DMS153 (cell line): ENCODE results near the gene EMC7.
"Not testable (repeated sequence)": the region's sequence is repeated elsewhere in the genome, so short reads cannot be mapped to it uniquely, and the experiment has no call there.

ENCODE experiments used
- DNase-seq: peaks from one replicate; lab custom pipeline; 2025; lab: John Stamatoyannopoulos, UW

EMC7 gene

DNA sequence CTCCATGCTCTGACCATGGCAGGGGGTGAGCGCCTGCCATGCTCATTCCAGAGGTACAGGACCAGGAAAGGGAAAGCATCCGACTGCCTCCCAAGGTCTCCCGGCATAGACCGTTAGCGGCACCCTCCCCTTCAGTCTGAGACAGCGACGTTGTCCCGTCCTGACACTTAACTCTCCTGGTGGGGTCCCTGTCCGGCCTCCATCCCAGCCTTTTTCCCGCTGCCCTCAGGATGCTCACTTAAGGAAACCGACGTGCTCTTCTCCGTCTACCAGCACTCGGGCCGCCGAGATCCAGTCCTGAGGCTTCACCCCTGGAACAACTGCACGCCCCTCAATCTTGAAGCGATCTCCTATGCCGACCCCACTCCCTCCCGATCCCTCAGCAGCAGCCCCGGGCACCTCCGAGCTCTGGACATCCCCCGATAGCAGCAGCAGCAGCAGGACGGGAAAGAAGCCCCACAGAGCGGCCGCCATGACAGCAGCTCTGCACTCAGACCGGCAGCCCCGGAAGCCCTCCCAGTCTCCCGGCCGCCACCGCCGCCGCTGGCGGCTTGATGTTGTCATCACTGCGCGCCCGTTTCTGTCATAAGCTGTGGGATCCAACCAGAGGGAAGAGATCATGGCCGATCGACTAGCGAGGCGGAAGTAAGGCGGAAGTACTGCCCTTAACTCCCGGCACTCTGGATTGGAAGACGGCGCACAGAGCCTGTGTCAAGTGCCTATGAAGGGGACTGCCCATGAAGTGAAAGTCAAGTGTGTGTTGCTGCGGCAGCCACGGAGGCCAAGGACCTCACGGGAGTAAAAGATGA, at the start of gene EMC7, which contains the start of gene PGBD4:
TSS of gene EMC7 (minus strand) at position 497 of the 809 bp plus-strand sequence. CDS start at position 474, 23 bp downstream.
TSS of gene PGBD4 (plus strand) at position 718 of the 809 bp plus-strand sequence. CDS start 449 bp downstream, outside the sequence.
- peak; percentile 90 for DNase-seq

DNA sequence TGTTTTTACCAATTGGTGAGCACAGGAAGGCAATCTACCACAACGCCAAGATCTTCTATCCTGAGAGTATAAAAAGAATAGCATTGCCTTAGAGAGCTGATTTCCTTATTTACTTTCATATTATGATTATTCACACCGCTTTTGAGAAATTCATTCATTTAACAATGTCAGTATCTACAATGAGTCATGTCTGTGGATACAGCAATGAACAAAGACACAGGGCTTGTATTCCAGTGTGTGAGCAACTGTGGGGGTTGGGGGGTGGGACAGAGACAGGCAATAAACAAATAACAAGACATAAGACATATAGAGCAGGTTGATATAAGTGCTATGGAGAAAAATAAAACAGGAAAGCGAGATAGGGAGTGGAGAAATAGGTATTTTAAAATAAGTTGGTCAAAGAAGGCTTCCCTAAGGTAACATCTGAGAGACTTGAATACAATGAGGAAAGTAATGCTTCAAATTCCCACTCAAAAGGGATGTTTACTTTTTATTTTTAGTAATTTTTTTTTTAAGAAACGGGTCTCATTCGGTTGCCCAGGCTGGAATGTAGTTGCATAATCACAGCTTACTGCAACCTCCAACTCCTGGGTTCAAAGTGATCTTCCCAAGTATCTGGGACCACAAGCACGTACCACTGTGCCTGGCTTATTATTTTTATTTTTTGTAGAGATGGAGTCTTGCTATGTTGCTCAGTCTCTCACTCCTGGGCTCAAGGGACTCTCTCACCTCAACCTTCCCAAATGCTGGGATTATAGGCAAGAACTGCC, 45.9 kb upstream of the EMC7 start:
- no peak for DNase-seq

DNA sequence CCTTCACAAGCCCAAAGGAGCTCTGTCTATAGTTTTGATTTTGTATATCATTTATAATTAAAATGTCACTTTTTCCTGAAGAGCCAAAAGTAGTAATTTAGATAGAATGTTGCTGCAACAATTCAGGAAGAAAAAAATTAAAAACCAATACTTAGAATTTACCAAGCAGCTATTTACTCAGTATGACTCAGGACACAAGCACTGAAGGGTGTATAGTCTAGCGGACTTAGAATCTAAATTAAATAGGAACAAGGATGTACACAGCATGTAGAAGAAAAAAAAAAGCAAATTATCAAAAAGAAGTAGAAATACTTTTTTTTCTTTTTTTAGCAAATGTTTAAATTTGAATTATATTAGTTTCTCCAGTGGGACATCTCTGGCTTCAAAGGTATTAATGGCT, 31.8 kb upstream of the EMC7 start:
- DNase-seq: no peak

DNA sequence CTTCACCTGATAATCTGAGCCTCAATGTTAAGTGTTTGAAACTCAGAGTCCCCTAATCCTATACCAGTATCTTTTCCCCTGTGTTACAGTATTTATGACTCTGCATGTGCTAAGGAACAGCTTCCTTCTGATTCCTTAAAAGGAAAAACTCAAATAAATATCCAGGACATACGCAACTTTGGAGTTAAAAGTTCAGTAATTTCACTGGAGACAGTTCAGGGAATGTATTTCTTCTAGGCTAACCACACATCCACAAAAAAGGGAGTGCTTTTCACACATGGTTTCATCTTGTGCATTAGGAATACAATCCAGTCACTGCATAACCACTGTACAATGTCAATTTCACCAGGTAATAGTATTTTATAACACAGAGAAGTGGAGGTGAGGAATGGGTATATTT, 31.2 kb upstream of the EMC7 start:
- DNase-seq: no peak

DNA sequence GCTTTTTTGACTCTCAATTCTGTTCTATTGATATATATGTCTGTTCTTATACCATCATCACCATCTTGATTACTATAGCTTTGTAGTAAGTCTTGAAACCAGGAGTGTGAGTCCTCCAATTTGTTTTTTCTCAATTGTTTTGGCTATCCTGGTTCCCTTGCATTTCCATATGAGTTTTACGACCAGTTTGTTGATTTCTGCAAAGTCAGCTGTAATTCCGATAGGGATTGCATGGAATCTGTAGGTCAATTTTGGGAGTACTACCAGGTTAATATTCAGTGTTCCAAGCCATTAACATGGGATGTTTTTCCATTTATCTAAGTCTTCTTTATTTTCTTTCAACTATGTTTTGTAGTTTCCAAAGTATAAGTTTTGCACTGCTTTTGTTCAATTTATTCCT, 27.2 kb upstream of the EMC7 start:
- DNase-seq: no peak

DNA sequence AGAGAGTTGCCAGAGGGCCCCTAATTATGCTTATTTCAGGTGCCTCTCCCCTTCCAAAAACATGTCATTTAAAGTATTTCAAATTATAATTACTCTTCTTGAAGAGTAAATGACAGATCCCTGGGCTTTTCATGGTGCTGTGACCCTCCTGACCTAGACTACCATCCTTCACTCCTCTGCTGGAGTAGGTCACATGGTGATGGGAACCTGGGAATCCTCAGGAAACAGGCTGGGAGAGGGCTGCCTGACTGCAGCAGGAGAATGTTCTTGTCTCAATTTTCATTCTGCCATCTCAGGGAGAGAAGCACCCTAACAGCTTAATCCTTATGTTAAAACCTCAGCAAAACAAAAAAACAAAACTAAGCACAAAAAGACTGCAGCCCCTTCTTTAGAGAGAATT, 24.9 kb upstream of the EMC7 start:
- DNase-seq: no peak

DNA sequence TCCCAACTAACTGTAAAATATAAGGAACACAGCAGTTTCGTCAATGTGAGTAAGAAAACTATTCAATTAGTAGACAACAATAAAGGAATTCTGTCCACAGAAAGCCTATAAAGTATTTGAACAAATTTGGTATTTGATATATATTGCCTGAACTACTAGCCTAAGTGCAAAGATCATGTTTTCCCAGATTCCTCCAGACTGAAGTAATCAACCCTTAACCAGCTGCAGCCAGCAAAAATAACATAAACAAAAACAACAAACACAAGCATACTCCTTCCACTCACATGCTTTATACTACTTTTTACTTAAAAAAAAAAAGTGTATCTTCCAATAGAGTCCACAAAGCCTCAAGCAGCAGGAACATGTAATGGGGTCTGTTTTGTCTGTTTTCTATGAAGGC, 24.3 kb upstream of the EMC7 start:
- DNase-seq: no peak

DNA sequence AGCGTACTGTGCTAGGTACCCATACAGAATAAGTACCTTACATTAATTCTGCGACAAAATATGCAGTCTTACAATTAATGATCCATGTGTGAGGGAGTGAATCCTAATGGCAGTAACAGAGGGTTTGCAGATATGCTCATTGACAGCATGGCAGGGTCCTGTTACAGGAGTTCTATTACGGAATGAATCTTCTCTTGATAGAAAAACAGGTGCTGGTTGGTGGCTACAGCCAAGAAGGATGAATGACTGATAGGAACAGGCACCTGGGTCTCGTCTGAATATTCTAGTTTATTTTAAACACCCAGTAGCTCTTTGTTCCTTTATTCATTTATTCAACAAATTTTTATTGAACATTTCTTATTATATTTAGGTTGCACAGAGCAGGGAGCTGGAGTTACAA, 23.0 kb upstream of the EMC7 start:
- no peak for DNase-seq

DNA sequence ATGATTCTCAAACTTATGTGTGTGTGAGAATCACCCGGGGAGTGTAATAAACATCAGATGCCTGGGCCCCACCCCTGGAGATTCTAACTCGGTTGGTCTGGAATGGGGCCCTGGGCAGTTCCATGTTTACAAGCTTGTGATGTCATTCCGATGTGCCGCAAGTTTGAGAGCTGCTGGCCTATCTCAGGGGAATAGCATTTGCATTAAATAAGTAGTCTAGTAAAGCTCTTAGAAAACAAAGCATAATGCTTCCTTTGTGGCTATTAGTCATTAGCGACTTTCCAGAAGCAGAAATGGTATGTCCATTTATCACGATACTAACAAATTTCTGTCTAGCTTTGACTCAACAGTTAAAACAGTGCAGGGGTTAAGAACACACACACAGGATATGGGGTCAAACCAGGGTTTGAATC, 21.1 kb upstream of the EMC7 start:
- no peak for DNase-seq

DNA sequence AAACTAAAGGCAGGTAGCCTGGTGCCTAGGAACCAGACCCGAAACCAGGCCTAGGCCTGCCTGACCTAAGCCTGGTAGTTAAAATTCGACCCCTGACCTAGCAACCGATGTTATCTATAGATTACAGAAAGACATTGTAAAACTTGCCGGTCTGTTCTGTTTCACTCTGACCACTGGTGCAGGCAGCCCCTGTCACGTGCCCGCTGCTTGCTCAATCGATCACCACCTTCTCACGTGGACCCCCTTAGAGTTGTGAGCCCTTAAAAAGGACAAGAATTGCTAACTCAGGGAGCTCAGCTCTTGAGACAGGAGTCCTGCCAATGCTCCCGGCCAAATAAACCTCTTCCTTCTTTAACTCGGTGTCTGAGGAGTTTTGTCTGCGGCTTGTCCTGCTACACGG, 20.1 kb upstream of the EMC7 start:
- DNase-seq: not testable (repeated sequence)

DNA sequence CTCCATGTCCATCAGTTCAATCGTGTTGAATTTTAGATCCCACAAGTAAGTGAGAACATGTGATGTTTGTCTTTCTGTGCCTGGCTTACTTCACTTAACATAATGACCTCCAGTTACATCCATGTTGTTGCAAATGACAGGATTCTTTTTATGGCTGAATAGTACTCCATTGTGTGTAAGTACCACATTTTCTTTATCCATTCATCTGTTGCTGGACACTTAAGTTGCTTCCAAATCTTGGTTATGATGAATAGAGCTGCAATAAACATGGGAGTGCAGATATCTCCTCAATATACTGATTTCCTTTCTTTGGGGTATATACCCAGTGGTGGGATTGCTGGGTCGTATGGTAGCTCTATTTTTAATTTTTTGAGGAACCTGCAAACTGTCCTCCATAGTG, 18.8 kb upstream of the EMC7 start:
- not testable (repeated sequence) for DNase-seq

DNA sequence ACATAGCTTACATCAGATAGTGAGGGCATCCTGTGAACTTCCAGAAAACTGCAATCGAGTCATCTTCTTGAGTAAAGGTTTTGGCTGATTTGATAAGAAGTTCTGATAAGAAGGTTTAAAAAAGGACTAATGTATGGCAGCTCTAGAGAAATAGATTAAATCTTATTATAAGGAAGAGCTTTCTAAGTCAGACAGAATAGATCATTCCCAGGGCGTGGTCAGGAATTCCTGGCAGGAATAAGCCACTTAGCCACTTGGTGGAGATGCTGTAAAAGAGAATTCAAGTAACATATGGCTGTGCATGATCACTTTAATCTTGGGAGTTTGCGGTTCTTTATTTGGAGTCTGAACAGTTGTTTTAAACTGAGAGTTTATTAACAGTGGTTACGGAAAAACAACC, 17.6 kb upstream of the EMC7 start:
- DNase-seq: no peak

DNA sequence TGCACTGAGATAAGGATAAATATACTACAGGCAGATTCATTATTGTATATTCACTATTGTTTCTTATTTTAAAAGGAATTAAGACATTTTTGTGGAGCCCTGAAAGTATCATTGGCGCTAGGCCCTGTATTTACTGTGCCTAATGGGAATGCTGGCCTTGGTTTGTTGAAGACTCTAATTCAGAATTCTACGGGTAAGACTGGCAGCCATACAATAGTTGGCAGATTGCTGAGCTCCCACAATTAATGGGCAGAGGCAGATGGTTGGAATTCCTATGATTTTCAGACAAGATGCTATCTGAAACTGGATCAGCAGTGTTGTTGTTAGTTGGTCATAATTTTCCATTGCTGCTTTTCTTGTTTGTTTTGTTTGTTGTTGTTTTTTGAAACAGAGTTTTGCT, 15.0 kb upstream of the EMC7 start:
- DNase-seq: no peak

DNA sequence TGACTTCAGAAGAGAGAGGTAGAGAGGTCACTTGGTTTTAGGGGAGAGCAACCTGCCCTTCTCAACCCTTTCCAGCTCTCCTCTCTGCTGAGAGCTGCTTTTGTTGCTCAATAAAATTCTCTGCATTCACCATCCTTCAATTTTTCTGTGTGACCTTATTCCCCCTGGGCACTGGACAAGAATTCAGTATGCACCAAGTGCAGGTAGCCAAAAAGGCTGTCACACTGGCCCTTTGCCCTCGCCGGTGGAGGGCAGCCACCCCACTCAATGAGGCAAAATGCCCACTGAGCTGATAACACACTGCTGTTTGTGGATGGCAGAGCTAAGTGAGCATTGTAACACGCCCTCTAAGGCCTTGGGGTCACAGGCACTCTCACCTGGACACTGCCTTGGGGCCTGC, 13.1 kb upstream of the EMC7 start:
- no peak for DNase-seq

DNA sequence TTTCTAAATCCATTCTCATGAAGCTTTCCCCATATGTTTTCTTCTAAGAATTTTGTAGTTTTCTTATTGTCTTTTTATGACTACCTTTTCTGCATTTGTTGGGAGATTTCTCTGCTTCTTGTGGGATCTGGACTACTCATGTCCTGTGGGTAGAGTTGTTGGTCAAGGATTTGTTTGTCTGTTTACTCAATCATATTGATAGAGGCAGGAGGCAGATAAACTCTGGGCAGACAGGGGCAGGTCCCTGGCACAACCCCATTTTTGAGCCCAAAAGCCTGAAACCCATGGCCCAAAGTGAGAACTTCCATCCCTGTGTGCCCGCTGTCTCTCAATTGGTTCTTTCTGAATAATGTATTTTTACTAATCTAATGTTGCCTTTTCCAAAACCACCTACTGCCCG, 12.6 kb upstream of the EMC7 start:
- DNase-seq: no peak

DNA sequence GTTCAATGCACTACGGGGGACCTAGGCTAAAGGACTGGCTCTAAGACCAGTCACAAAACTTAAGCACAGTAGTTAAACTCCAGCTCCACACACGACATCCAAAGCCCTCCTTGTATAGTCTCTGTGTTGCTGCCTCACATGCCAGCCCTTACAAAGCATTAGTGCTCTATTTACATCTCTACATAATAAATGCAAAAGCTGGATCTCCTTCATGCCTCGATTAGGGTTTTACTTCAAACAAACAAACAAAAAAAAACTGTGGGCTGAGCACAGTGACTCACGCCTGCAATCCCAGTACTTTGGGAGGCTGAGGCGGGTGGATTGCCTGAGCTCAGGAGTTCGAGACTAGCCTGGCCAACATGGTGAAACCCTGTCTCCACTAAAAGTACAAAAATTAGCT, 9.8 kb upstream of the EMC7 start:
- no peak for DNase-seq

DNA sequence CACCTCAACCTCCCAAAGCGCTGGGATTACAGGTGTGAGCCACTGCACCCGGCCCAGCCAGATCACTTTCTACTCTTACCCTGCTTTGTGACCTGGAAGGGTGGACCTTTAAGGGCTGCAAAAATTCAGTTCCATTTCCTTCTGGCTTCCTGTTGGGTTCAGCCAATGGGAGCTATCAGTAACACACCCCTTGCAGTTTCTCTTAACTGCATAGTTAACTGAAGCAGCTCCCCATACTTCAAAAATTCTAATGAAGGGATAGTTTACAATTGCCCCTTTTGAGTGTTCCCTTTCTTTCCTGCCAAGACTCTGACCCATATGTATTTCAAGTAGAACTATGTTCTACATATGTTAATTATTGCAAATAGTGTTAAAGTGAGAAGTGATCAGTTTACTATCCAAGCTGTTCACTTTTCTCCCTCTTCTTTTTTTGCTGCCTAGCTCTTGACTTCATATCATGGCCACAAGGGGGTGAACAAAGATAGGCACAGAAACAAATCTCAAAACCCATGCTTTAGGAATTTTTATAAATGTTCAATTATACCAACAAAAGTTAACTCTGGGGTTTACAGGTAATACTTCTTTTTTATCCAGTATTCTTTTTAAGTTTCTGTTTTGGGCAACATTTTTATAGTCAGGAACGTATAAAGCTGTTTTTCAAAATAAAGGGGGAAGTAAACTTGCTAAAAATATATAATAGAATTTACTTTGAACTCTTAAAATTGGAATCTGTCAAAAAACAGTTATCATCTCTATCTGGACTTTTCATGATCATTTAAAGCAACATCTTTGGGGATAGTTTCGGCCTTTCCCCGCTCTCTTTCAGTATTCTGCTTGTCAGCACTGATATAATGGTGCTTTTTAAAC, 8.4 kb upstream of the EMC7 start:
- no peak for DNase-seq

DNA sequence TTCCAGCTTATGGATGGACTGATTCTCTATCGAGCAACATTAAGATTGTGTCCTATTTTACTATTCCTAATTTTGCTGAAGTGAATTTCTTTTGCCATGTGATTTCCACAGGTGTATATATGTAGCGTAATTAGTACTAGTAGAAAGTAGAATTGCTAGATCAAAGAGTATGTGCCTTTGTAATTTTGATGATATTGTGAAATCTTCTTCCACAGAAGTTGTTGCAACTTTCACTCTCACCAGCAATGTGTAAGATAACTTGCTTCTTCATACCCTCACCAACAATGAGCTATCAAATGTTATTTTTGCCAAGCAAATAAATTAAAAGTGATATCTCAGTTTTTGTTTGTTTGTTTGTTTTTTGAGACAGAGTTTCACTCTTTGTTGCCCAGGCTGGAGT, 5.7 kb upstream of the EMC7 start:
- no peak for DNase-seq

DNA sequence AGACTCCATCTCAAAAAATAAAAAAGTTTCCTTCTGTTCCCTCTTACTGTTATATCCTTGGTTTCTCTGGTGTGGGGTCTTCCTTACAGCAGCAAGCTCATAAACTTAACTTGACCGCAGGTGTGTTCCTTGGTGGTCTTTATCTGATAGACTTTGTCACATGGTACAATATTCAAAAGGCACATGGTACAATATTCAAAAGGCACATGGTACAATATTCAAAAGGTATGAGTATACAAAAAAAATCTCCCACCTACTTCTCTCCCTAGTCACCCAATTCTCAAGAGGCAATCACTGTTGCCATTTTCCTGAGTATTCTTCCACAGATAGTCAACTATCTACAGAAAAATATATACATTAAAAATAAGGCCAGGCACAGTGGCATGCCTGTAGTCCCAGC, 4.8 kb upstream of the EMC7 start:
- no peak for DNase-seq

DNA sequence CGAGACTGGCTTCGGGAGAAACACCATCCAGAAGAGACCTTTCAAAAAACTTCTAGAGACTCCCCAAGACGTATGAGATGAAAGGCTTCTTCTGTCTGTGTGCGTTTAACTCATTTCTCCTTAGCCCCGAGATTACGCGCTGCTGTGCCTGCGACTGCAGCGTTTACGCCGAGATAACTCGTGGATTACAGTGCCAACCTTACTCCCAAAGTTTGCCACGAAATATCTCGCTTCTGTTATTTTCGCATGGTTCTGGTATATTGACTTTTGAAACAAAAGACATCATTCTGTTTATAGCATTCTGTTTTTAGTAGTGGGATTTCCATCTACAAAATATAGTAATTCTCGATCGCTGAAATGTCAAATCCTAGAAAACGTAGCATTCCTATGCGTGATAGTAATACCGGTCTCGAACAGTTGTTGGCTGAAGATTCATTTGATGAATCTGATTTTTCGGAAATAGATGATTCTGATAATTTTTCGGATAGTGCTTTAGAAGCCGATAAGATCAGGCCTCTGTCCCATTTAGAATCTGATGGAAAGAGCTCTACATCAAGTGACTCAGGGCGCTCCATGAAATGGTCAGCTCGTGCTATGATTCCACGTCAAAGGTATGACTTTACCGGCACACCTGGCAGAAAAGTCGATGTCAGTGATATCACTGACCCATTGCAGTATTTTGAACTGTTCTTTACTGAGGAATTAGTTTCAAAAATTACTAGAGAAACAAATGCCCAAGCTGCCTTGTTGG, 688 bp upstream of the EMC7 start:
- DNase-seq: no peak

DNA sequence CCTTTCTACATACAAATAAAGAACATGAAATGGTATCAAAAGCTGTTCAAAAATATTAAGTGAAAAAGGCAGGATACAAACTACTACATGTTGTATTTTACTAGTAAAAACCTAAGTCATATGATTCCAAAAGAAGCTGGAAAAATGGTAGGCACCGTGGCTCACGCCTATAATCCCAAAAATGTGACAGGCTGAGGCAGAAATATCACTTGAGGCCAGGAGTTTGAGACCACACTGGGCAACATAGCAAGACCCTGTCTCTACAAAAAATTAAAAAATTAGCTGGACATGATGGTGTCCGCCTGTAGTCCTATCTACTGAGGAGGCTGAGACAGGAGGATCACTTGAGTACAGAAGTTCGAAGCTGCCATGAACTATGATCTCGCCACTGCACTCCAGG, 1.7 kb downstream of the EMC7 start:
- no peak for DNase-seq

DNA sequence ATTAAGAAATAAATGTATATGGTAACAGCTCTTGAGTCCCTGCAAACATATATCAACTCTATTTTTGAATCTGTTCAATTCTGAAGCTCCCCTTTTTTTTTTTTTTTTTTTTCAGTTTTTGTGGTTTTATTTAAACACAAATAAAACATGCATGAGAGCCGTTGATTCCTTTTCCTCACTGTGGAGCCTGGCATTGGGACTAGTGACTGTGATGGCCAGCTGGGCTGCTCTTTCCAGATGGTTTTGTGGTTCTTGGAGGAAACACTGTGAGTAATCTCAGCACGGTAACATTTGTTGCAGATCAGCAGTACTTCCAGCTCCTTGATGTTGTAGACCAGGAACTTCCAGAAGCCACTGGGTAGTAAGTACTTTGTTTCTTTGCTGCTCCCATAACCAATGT, 15.9 kb downstream of the EMC7 start:
- no peak for DNase-seq
